ENCODE data around the gene CEP126. TPM values are rescaled to one million over a fixed set of nuclear protein-coding genes. Genes with fewer than 3 reads are reported as not detected.

Gene CEP126
- total and polyA plus RNA-seq, 9 donors: 2.3 to 6.6 (median 3.5) TPM

DNA sequence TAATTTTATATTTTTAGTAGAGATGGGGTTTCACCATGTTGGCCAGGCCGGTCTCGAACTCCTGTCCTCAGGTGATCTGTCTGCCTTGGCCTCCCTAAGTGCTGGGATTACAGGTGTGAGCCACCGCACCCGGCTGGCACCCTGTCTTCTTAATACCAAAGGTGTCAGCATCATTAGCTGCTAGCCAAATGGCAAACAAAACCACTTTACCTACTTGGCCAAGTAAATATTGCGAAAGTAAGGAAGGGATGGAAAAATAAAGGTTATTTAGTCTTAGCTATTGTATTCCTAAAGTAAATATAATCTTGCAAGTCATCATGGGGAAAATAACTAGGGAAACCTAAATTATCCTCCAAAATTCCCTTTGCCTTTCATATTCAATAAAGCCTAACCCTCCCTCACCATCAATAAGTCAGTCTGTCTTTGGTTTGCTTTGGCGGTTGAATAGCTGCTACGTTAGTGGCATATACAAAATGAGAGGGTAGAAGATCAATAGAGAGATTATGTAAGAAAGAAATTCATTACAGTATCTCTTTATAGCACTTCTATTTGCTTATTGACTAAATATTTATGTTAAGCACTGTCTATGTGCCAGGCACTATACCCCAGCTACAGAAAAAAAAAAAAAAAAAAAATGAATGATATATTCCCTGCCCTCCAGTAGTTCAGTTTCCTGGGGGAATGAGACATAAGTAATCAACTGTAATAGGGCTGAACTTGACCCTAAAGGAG lies 92.2 kb downstream of the CEP126 start:
- no peaks in the 10 kb centered on the region for H3K36me3 ChIP-seq (ENCODE audit: control insufficient read depth, insufficient read depth, low read length)
- DNase-seq: no peak
- no peaks in the 10 kb centered on the region for H3K9me3 ChIP-seq (replicated peaks; ENCODE audit: control insufficient read depth, low read depth, low read length)
- H3K27ac ChIP-seq (ENCODE audit: low read length): no peak overlapping the region
- no peak overlapping the region for H3K4me3 ChIP-seq (ENCODE audit: low read length)
- H3K27me3 ChIP-seq (ENCODE audit: control insufficient read depth, insufficient read depth, low read length): no peaks in the 10 kb centered on the region
- H3K4me1 ChIP-seq (ENCODE audit: control insufficient read depth, insufficient read depth, low read length): peaks cover 4% of the 10 kb centered on the region
- no CpG with 5 or more reads among the region's 7 CpGs for WGBS (ENCODE audit: insufficient coverage)

GRCh38 chr11:102007567-102008437 lies 93.0 kb downstream of the CEP126 start:
- no peak overlapping the region for H3K4me3 ChIP-seq (ENCODE audit: low read length)
- no peaks in the 10 kb centered on the region for H3K9me3 ChIP-seq (replicated peaks; ENCODE audit: control insufficient read depth, low read depth, low read length)
- peak; percentile 66 for DNase-seq
- H3K27me3 ChIP-seq (ENCODE audit: control insufficient read depth, insufficient read depth, low read length): no peaks in the 10 kb centered on the region
- 100% methylated on average over 1 of the region's 4 CpGs for WGBS (ENCODE audit: insufficient coverage)
- H3K27ac ChIP-seq (ENCODE audit: low read length): no peak overlapping the region
- peaks cover 4% of the 10 kb centered on the region for H3K4me1 ChIP-seq (ENCODE audit: control insufficient read depth, insufficient read depth, low read length)
- H3K36me3 ChIP-seq (ENCODE audit: control insufficient read depth, insufficient read depth, low read length): no peaks in the 10 kb centered on the region

DNA sequence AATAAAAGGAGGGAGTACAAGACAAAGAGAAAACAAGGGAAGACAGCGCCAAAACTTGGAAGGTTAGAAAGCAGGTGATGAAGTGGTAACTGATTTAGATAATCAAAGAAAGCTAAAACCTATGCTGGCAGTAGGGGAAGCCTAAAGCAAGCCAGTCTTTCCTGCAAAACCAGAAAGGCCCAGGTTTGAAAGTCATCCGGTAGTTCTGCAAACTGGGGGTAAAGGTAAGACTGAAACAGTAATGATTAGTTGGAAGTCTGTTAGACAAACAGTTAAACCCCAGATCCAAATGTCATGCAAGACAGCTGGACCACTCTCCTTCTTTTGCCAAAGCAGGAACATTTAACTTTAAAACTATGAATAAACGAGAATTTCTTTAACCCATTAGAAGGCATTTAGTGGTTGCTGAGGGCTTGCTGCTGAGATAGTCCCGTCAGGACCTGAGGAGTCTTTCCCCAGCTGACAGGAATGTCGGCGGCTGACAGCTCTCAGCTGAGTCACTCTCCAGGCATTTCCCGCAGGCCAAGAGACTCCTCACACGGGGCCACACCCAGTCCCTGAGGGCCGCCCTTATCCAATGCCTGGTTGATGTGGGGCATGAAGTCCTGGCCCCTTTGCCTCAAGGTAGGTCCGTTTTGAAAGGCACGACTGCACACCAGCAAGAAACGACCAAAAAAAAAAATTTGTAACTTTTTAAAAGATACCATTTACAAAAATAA lies 96.1 kb downstream of the CEP126 start:
- Histone ChIP-seq H3K4me3 (ENCODE audit: low read length) (no peak overlapping the region), H3K27ac (ENCODE audit: low read length) (no peak overlapping the region), H3K27me3 (ENCODE audit: control insufficient read depth, insufficient read depth, low read length) (no peaks in the 10 kb centered on the region), H3K36me3 (ENCODE audit: control insufficient read depth, insufficient read depth, low read length) (no peaks in the 10 kb centered on the region), H3K9me3 (replicated peaks; ENCODE audit: control insufficient read depth, low read depth, low read length) (no peaks in the 10 kb centered on the region), H3K4me1 (ENCODE audit: control insufficient read depth, insufficient read depth, low read length) (peaks cover 4% of the 10 kb centered on the region)
- DNase-seq: peak; percentile 49
- WGBS (ENCODE audit: insufficient coverage): 19% methylated on average over 5 of the region's 12 CpGs

DNA sequence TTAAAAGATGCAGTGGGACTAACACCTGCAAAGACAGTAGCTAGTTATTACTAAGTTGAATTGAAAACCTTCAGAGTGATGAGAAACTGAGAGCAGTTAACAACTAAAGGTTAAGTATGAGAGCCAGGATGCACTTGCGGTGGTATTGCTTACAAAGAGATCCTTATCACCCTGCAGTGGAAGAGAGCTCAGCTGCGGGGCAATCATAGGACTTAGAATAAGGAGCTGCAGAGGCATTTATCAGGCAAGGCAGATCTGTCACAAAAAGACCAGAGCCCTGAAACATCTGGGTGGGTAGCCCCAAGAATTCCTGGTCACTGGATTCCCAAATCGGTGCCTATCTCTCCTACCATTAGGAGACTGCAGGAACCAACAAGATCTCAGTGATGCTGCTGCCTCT lies 98.1 kb downstream of the CEP126 start:
- 71% methylated on average over 3 of the region's 3 CpGs for WGBS (ENCODE audit: insufficient coverage)
- no peaks in the 10 kb centered on the region for H3K9me3 ChIP-seq (replicated peaks; ENCODE audit: control insufficient read depth, low read depth, low read length)
- no peaks in the 10 kb centered on the region for H3K36me3 ChIP-seq (ENCODE audit: control insufficient read depth, insufficient read depth, low read length)
- H3K4me1 ChIP-seq (ENCODE audit: control insufficient read depth, insufficient read depth, low read length): peaks cover 4% of the 10 kb centered on the region
- H3K27ac ChIP-seq (ENCODE audit: low read length): no peak overlapping the region
- DNase-seq: no peak
- no peak overlapping the region for H3K4me3 ChIP-seq (ENCODE audit: low read length)
- no peaks in the 10 kb centered on the region for H3K27me3 ChIP-seq (ENCODE audit: control insufficient read depth, insufficient read depth, low read length)

DNA sequence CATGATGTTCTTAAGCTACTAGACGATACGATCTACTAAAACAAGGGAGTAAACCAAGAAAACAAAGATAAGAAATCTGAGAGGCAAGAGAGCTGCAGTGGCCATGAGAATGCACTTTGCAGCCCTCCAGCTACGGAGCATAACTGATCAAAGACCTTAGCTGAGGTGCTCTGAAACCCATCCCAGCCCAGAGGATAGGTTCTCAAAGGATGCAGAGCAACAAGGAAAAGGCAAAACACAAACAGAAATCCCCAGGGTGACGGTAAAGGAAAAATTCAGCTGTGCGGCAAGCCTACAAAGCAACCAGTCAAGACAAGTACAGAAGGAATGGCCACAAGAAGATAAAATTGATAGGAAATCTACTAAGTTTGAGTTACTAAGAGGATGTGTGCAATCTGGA lies 99.9 kb downstream of the CEP126 start:
- Histone ChIP-seq H3K4me1 (ENCODE audit: control insufficient read depth, insufficient read depth, low read length) (peaks cover 4% of the 10 kb centered on the region), H3K36me3 (ENCODE audit: control insufficient read depth, insufficient read depth, low read length) (no peaks in the 10 kb centered on the region), H3K27me3 (ENCODE audit: control insufficient read depth, insufficient read depth, low read length) (no peaks in the 10 kb centered on the region), H3K9me3 (replicated peaks; ENCODE audit: control insufficient read depth, low read depth, low read length) (no peaks in the 10 kb centered on the region), H3K4me3 (ENCODE audit: low read length) (no peak overlapping the region), H3K27ac (ENCODE audit: low read length) (no peak overlapping the region)
- no peak for DNase-seq
- WGBS (ENCODE audit: insufficient coverage): 89% methylated on average over 3 of the region's 5 CpGs

- H3K27me3 ChIP-seq (ENCODE audit: control insufficient read depth, insufficient read depth, low read length): no peaks in the 10 kb centered on the region
- no peaks in the 10 kb centered on the region for H3K9me3 ChIP-seq (replicated peaks; ENCODE audit: control insufficient read depth, low read depth, low read length)
- H3K4me3 ChIP-seq (ENCODE audit: low read length): no peak overlapping the region
- peak; percentile 81 for DNase-seq
- H3K36me3 ChIP-seq (ENCODE audit: control insufficient read depth, insufficient read depth, low read length): no peaks in the 10 kb centered on the region
- WGBS (ENCODE audit: insufficient coverage): no CpG with 5 or more reads among the region's 3 CpGs
- H3K27ac ChIP-seq (ENCODE audit: low read length): no peak overlapping the region
- no peaks in the 10 kb centered on the region for H3K4me1 ChIP-seq (ENCODE audit: control insufficient read depth, insufficient read depth, low read length)
Measured at GRCh38 chr11:102017026-102017425, 102.2 kb downstream of the CEP126 start.

DNA sequence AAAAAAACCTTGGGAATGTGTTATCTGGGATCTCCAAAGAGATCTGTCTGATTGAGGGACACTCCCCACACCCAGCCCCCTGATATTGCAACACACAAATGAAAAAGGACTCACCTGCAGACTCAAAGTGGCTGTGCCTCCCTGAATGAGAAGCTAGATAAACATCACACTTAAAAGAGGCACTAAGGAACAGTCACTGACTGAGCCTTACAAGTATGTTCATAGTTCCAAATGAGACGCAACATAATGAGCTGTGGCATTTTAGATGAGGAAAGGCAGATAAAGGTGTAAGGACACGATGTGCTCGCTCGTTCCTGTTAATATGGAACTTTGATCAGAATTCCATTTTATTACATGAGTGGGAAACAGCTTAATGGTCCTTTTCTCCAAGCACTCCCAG lies 111.4 kb downstream of the CEP126 start:
- H3K4me3 ChIP-seq (ENCODE audit: low read length): no peak overlapping the region
- WGBS (ENCODE audit: insufficient coverage): 100% methylated on average over 1 of the region's 4 CpGs
- no peak for DNase-seq
- no peaks in the 10 kb centered on the region for H3K4me1 ChIP-seq (ENCODE audit: control insufficient read depth, insufficient read depth, low read length)
- H3K9me3 ChIP-seq (replicated peaks; ENCODE audit: control insufficient read depth, low read depth, low read length): no peaks in the 10 kb centered on the region
- no peaks in the 10 kb centered on the region for H3K36me3 ChIP-seq (ENCODE audit: control insufficient read depth, insufficient read depth, low read length)
- no peak overlapping the region for H3K27ac ChIP-seq (ENCODE audit: low read length)
- H3K27me3 ChIP-seq (ENCODE audit: control insufficient read depth, insufficient read depth, low read length): no peaks in the 10 kb centered on the region

DNA sequence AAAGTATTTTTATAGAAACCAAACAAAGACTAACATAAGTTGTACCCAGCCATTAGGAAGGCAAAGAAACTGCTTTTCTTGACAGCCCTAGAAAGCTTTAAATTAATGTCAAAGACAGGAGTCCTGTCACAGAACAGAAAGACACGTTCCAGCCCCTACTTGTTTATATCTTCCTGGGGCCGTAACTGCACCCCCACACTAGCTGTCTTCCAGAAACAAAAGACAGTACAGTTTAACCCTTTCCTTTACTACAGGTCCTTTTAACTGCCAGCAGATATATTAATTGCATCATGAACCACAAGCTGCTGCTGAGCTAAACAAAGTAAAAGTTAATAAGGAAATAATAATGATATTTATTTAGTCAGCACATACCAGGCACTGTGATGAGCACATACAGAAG lies 112.1 kb downstream of the CEP126 start:
- H3K4me3 ChIP-seq (ENCODE audit: low read length): no peak overlapping the region
- DNase-seq: no peak
- no peaks in the 10 kb centered on the region for H3K9me3 ChIP-seq (replicated peaks; ENCODE audit: control insufficient read depth, low read depth, low read length)
- H3K4me1 ChIP-seq (ENCODE audit: control insufficient read depth, insufficient read depth, low read length): no peaks in the 10 kb centered on the region
- WGBS (ENCODE audit: insufficient coverage): 6% methylated on average over 2 of the region's 2 CpGs
- no peaks in the 10 kb centered on the region for H3K36me3 ChIP-seq (ENCODE audit: control insufficient read depth, insufficient read depth, low read length)
- H3K27ac ChIP-seq (ENCODE audit: low read length): no peak overlapping the region
- H3K27me3 ChIP-seq (ENCODE audit: control insufficient read depth, insufficient read depth, low read length): no peaks in the 10 kb centered on the region

GRCh38 chr11:102036757-102037156 lies 121.9 kb downstream of the CEP126 start:
- no peak for DNase-seq
- WGBS (ENCODE audit: insufficient coverage): no CpG with 5 or more reads among the region's 1 CpG

GRCh38 chr11:102046841-102047240 lies 132.0 kb downstream of the CEP126 start:
- Histone ChIP-seq H3K27me3 (ENCODE audit: control insufficient read depth, insufficient read depth, low read length) (peaks cover 10% of the 10 kb centered on the region), H3K27ac (ENCODE audit: low read length) (no peak overlapping the region), H3K4me3 (ENCODE audit: low read length) (peak overlapping the region; percentile 68), H3K4me1 (ENCODE audit: control insufficient read depth, insufficient read depth, low read length) (peaks cover 4% of the 10 kb centered on the region), H3K36me3 (ENCODE audit: control insufficient read depth, insufficient read depth, low read length) (no peaks in the 10 kb centered on the region), H3K9me3 (replicated peaks; ENCODE audit: control insufficient read depth, low read depth, low read length) (no peaks in the 10 kb centered on the region)
- DNase-seq: peak; percentile 70
- no CpG with 5 or more reads among the region's 4 CpGs for WGBS (ENCODE audit: insufficient coverage)

More at GRCh38 chr11:102036757-102037156, 121.9 kb downstream of the CEP126 start:
- Histone ChIP-seq H3K9me3 (replicated peaks; ENCODE audit: control insufficient read depth, low read depth, low read length) (no peaks in the 10 kb centered on the region), H3K36me3 (ENCODE audit: control insufficient read depth, insufficient read depth, low read length) (no peaks in the 10 kb centered on the region), H3K4me3 (ENCODE audit: low read length) (no peak overlapping the region), H3K4me1 (ENCODE audit: control insufficient read depth, insufficient read depth, low read length) (no peaks in the 10 kb centered on the region), H3K27me3 (ENCODE audit: control insufficient read depth, insufficient read depth, low read length) (no peaks in the 10 kb centered on the region), H3K27ac (ENCODE audit: low read length) (no peak overlapping the region)

All from muscle of leg (tissue), 11 donors.